Endodermal cell (in vitro differentiated cells): ENCODE data around the gene CFAP70. TPM values are rescaled to one million over a fixed set of nuclear protein-coding genes. Genes with fewer than 3 reads are reported as not detected.

ENCODE experiments used
- DNase-seq: peaks from one replicate; pipeline ENCODE4 v3.0.0-alpha.2; 2017
- H3K27ac ChIP-seq: 2 replicates; pipeline ENCODE4 v1.5.1; 2013; ENCODE audit warnings: mild to moderate bottlenecking, low read depth, low read length, moderate library complexity
- H3K27me3 ChIP-seq: 2 replicates; pipeline ENCODE4 v1.6.1; 2013; ENCODE audit warnings: mild to moderate bottlenecking, low read length, moderate library complexity; ENCODE audit not compliant: insufficient read depth, control insufficient read depth, poor library complexity, severe bottlenecking
- H3K36me3 ChIP-seq: 2 replicates; pipeline ENCODE4 v1.7.0; 2013; ENCODE audit warnings: mild to moderate bottlenecking, low read length, moderate library complexity; ENCODE audit not compliant: control insufficient read depth, insufficient read depth
- H3K4me1 ChIP-seq: one replicate; pipeline ENCODE4 v1.7.0; 2013; ENCODE audit warnings: low read length; ENCODE audit not compliant: control insufficient read depth, insufficient read depth
- H3K4me3 ChIP-seq: 2 replicates; pipeline ENCODE4 v1.5.1; 2013; ENCODE audit warnings: mild to moderate bottlenecking, low read length, moderate library complexity
- H3K9ac ChIP-seq: 2 replicates; pipeline ENCODE4 v1.6.1; 2013; ENCODE audit warnings: mild to moderate bottlenecking, low read length, moderate library complexity; ENCODE audit not compliant: poor library complexity, severe bottlenecking; ENCODE audit errors: extremely low read depth
- H3K9me3 ChIP-seq: 2 replicates; pipeline ENCODE4 v1.6.1; 2013; ENCODE audit warnings: mild to moderate bottlenecking, low read length, moderate library complexity; ENCODE audit not compliant: control insufficient read depth
- H3K27ac Mint-ChIP-seq: 2 replicates; pipeline ENCODE4 v1.8.0; 2020; ENCODE audit warnings: mixed read lengths
- H3K27me3 Mint-ChIP-seq: 2 replicates; pipeline ENCODE4 v1.8.0; 2021; ENCODE audit warnings: mild to moderate bottlenecking, mixed read lengths; ENCODE audit not compliant: insufficient read depth
- H3K36me3 Mint-ChIP-seq: 2 replicates; pipeline ENCODE4 v1.8.0; 2020; ENCODE audit warnings: low read depth, mixed read lengths
- H3K4me1 Mint-ChIP-seq: 2 replicates; pipeline ENCODE4 v1.8.0; 2020; ENCODE audit warnings: mixed read lengths
- H3K4me3 Mint-ChIP-seq: 2 replicates; pipeline ENCODE4 v1.8.0; 2020; ENCODE audit warnings: mild to moderate bottlenecking, moderate library complexity, mixed read lengths
- H3K9me3 Mint-ChIP-seq: 2 replicates; pipeline ENCODE4 v1.8.0; 2020; ENCODE audit warnings: mild to moderate bottlenecking, mixed read lengths
- CTCF ChIP-seq: fragments of 200-600 bp; sonication (generic); conservative IDR thresholded peaks from 2 replicates; pipeline ENCODE4 v1.5.0; 2021; ENCODE audit warnings: antibody characterized with exemption, mild to moderate bottlenecking
- WGBS, 2 experiments: methylation state at CpG; one replicate each; pipeline versions ENCODE4 v1.1.5 to v1.1.7; 2013; ENCODE audit warnings: missing lambda C conversion rate in 2 of 2, mixed read lengths in 1 of 2; ENCODE audit not compliant: insufficient coverage in 1 of 2, insufficient read length in 1 of 2; 5-methylcytosine and 5-hydroxymethylcytosine counted together
- total RNA-seq, 2 donors: library from RNA; stranded (reverse); fragmentation: NEBNext Ultra II Directional in 1 of 2; extraction: Animal tissue kit (Norgen Biotek cat#: 25700) in 1 of 2; gene quantifications; 2 replicates in 1 of 2; 3 replicates in 1 of 2; pipeline ENCODE4 v1.2.1, GENCODE V29; 2021

CFAP70 gene
- total RNA-seq, 2 donors from 2014 or later: 0.58 to 0.77 TPM

DNA sequence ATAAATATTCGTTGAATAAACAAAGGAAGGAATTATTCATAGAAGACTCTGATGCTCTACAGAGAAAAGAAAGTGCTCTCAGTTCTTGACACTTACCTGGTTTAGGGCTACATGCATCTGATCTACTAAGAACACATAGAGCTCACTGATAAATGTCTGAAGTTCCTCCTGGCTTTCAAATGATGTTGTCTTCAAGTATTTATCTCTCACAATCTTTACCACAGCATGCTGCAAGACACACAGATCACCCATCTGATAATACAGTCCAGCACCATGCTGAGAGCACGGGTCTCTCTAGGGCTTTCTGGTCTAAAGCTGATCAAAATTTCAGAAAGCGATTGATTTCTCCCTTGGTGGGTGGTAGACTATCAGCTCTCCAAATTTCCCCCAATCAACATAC lies 61.7 kb downstream of the CFAP70 start:
- no peaks in the 10 kb centered on the region for H3K9me3 ChIP-seq
- 82 to 100% methylated on average over 2 to 3 of the region's 3 CpGs for WGBS, 2 experiments
- H3K27ac ChIP-seq: no peak overlapping the region
- H3K36me3 Mint-ChIP-seq: no peaks in the 10 kb centered on the region
- no peaks in the 10 kb centered on the region for H3K4me1 ChIP-seq
- H3K27me3 ChIP-seq: no peaks in the 10 kb centered on the region
- H3K4me1 Mint-ChIP-seq: peaks cover 8% of the 10 kb centered on the region
- H3K9ac ChIP-seq: no peak overlapping the region
- no peak for DNase-seq
- H3K36me3 ChIP-seq: no peaks in the 10 kb centered on the region
- H3K4me3 ChIP-seq: no peak overlapping the region
- no peak overlapping the region for H3K27ac Mint-ChIP-seq
- no peak overlapping the region for H3K4me3 Mint-ChIP-seq
- peaks cover 4% of the 10 kb centered on the region for H3K27me3 Mint-ChIP-seq
- H3K9me3 Mint-ChIP-seq: no peaks in the 10 kb centered on the region
- no peak for TF ChIP-seq CTCF

DNA sequence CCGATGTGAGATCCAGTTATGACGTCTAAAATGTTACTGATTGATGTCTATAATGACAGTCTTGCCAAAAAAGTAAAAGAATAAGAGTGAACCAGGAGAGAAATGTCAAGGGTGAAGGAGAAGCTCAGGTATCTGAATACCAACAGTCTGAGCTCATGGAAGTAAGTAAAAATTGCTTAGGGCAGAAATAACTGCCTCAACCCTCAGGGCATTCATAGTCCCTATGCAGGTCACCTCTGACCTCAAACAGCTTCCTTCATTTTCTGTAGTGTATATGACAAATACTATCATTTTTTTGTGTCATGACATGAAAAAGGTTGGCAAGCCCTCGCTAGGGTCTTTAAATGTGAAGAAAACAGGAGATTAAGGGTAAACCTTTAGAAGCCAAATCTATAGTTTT lies 65.2 kb downstream of the CFAP70 start:
- peaks cover 13% of the 10 kb centered on the region for H3K9me3 Mint-ChIP-seq
- Histone ChIP-seq H3K9ac (no peak overlapping the region), H3K4me3 (no peak overlapping the region), H3K9me3 (peaks cover 10% of the 10 kb centered on the region), H3K27me3 (no peaks in the 10 kb centered on the region), H3K27ac (no peak overlapping the region), H3K36me3 (no peaks in the 10 kb centered on the region), H3K4me1 (no peaks in the 10 kb centered on the region)
- no peak overlapping the region for H3K27ac Mint-ChIP-seq
- H3K4me3 Mint-ChIP-seq: no peak overlapping the region
- peaks cover 4% of the 10 kb centered on the region for H3K27me3 Mint-ChIP-seq
- H3K36me3 Mint-ChIP-seq: no peaks in the 10 kb centered on the region
- no peak for DNase-seq
- peaks cover 8% of the 10 kb centered on the region for H3K4me1 Mint-ChIP-seq
- 85 to 96% methylated on average over 2 to 3 of the region's 3 CpGs for WGBS, 2 experiments
- no peak for TF ChIP-seq CTCF

GRCh38 chr10:73289958-73290357 lies 68.7 kb downstream of the CFAP70 start:
- H3K4me3 ChIP-seq: peak overlapping the region; percentile 2
- H3K27me3 Mint-ChIP-seq: peaks cover 4% of the 10 kb centered on the region
- no peak for TF ChIP-seq CTCF
- DNase-seq: no peak
- H3K27me3 ChIP-seq: no peaks in the 10 kb centered on the region
- H3K4me1 ChIP-seq: no peaks in the 10 kb centered on the region
- no peaks in the 10 kb centered on the region for H3K36me3 Mint-ChIP-seq
- H3K9ac ChIP-seq: no peak overlapping the region
- peaks cover 19% of the 10 kb centered on the region for H3K9me3 ChIP-seq
- WGBS, 2 experiments: no CpG with 5 or more reads among the region's 1 CpG
- H3K27ac Mint-ChIP-seq: no peak overlapping the region
- no peaks in the 10 kb centered on the region for H3K4me1 Mint-ChIP-seq
- peaks cover 23% of the 10 kb centered on the region for H3K9me3 Mint-ChIP-seq
- no peak overlapping the region for H3K27ac ChIP-seq
- H3K4me3 Mint-ChIP-seq: no peak overlapping the region
- no peaks in the 10 kb centered on the region for H3K36me3 ChIP-seq
